MCF 10A (cell line): ENCODE measurements around the gene NCAM1. TPM values are rescaled to one million over a fixed set of nuclear protein-coding genes. Genes with fewer than 3 reads are reported as not detected.
A peak's percentile ranks its signal among the peaks of the same experiment; 100 is the strongest.

Experiments used
- BruUV-seq: library from RNA; stranded (reverse); fragments of 400-500 nt; replicated peaks from 2 replicates; lab custom pipeline; 2021; lab: Mats Ljungman, UMichigan
- CTCF ChIA-PET: fragments of 300-600 bp; sonication (Branson Sonifier 250); formaldehyde crosslinking; extraction: SDS; loops from one replicate; lab custom pipeline; 2021; ENCODE audit warnings: antibody characterized with exemption, inconsistent platforms; lab: Yijun Ruan, JAX
- POLR2A ChIA-PET: fragments of 300-600, 350-650 bp; sonication (Branson Sonifier 250); formaldehyde crosslinking; extraction: SDS; loops from one replicate; lab custom pipeline; 2020; ENCODE audit warnings: antibody characterized with exemption, inconsistent platforms; lab: Yijun Ruan, JAX
- DNase-seq: peaks from one replicate; pipeline ENCODE4 v3.0.0-alpha.2; 2018; ENCODE audit not compliant: unreplicated experiment
- H3K27ac Mint-ChIP-seq: one replicate; pipeline ENCODE4 v1.8.0; 2022; ENCODE audit warnings: mild to moderate bottlenecking, low read depth, mixed read lengths; ENCODE audit not compliant: unreplicated experiment
- H3K27me3 Mint-ChIP-seq: one replicate; pipeline ENCODE4 v1.8.0; 2022; ENCODE audit warnings: mixed read lengths; ENCODE audit not compliant: insufficient read depth, unreplicated experiment
- H3K36me3 Mint-ChIP-seq: one replicate; pipeline ENCODE4 v1.8.0; 2022; ENCODE audit warnings: mild to moderate bottlenecking, moderate library complexity, mixed read lengths; ENCODE audit not compliant: insufficient read depth, unreplicated experiment
- H3K4me1 Mint-ChIP-seq: one replicate; pipeline ENCODE4 v1.8.0; 2022; ENCODE audit warnings: mixed read lengths; ENCODE audit not compliant: insufficient read depth, unreplicated experiment
- H3K4me3 Mint-ChIP-seq: one replicate; pipeline ENCODE4 v1.8.0; 2022; ENCODE audit warnings: mild to moderate bottlenecking, moderate library complexity, mixed read lengths; ENCODE audit not compliant: unreplicated experiment
- H3K9me3 Mint-ChIP-seq: one replicate; pipeline ENCODE4 v1.8.0; 2022; ENCODE audit warnings: mixed read lengths; ENCODE audit not compliant: unreplicated experiment
- CTCF ChIP-seq: fragments of 200-600 bp; IDR thresholded peaks from one replicate; pipeline ENCODE4 v1.8.0; 2022; ENCODE audit warnings: antibody characterized with exemption, mild to moderate bottlenecking; ENCODE audit not compliant: unreplicated experiment
- intact Hi-C: fragments of 100-400 bp; cut with micrococcal nuclease; formaldehyde crosslinking; loops from 2 replicates; pipeline ENCODE4 v1.14.1; 2022
- total RNA-seq: library from RNA; stranded (reverse); gene quantifications from 2 replicates; pipeline ENCODE4 v1.2.3, GENCODE V29; 2022

Gene NCAM1
- total RNA-seq, 1 experiment from 2014 or later, result 0.19 TPM

- Mint-ChIP-seq H3K27ac (no peak overlapping the region), H3K4me1 (peaks cover 16% of the 10 kb centered on the region), H3K4me3 (no peak overlapping the region), H3K36me3 (no peaks in the 10 kb centered on the region), H3K9me3 (no peaks in the 10 kb centered on the region), H3K27me3 (peaks cover 18% of the 10 kb centered on the region)
- ChIA-PET POLR2A (no interaction called here), CTCF (no interaction called here)
- no TSS peak for BruUV-seq
- intact Hi-C loops, result no loop called here
- TF ChIP-seq CTCF, result no peak
- no peak for DNase-seq
Observed at GRCh38 chr11:112967082-112967481, 5.9 kb downstream of the NCAM1 start.

DNA sequence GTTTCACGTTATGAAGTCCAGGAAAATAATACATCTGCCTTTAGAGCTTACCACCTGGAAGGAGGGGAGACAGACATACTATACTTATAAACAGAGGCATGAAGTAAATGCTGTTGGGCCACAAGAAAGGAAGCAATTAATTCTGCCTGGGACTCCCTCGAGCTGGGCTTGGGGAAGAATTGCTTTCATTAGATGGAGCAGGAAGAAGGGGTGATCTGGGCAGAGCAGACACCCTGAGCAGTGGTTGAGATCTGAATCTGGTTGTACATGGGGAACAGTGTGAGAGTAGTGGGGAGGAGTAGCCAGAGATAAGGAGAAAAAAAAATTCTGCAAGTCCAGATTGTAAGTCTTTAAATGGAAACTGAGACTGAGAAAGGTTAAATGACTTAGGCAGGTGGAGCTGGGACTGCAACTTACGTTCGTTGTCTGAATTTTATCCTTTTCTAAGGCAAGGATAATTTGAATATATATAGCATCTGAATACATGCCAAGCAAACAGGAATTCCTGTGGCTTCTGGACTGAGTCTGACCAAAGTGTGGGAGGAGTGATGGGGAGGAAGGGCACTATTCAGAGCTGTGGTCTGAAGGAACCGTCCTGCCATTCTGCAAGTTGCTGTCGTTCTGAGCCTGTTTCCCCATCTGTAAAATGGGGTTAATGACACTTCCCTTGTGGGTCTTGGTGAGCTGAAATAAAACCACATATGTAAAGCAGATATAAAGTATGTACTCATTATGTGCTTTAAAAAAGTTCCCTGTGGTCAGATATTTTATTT is 7.9 kb downstream of the NCAM1 start:
- Mint-ChIP-seq H3K27ac (no peak overlapping the region), H3K27me3 (peaks cover 7% of the 10 kb centered on the region), H3K36me3 (no peaks in the 10 kb centered on the region), H3K4me1 (peaks cover 11% of the 10 kb centered on the region), H3K9me3 (no peaks in the 10 kb centered on the region), H3K4me3 (no peak overlapping the region)
- ChIA-PET CTCF (interaction anchor here (1.1 kb wide), 1 partner anchor 147 kb away, joined by 5 read pairs; no protein-coding TSS in a partner anchor), POLR2A (interaction anchor here (0.7 to 0.8 kb wide), 2 partner anchors 19 to 46 kb away, joined by 3 read pairs; no protein-coding TSS in a partner anchor)
- TF ChIP-seq CTCF, result no peak
- no TSS peak for BruUV-seq
- peak; percentile 14 for DNase-seq
- intact Hi-C loops, result no loop called here

- POLR2A ChIA-PET, result no interaction called here
- H3K36me3 Mint-ChIP-seq, result no peaks in the 10 kb centered on the region
- TF ChIP-seq CTCF, result no peak
- DNase-seq, result no peak
- no peaks in the 10 kb centered on the region for H3K27me3 Mint-ChIP-seq
- H3K9me3 Mint-ChIP-seq, result no peaks in the 10 kb centered on the region
- no peak overlapping the region for H3K4me3 Mint-ChIP-seq
- H3K4me1 Mint-ChIP-seq, result peaks cover 11% of the 10 kb centered on the region
- CTCF ChIA-PET, result no interaction called here
- BruUV-seq, result no TSS peak
- intact Hi-C loops, result no loop called here
- H3K27ac Mint-ChIP-seq, result no peak overlapping the region
Observed at GRCh38 chr11:112971195-112971594, 10.0 kb downstream of the NCAM1 start.

DNA sequence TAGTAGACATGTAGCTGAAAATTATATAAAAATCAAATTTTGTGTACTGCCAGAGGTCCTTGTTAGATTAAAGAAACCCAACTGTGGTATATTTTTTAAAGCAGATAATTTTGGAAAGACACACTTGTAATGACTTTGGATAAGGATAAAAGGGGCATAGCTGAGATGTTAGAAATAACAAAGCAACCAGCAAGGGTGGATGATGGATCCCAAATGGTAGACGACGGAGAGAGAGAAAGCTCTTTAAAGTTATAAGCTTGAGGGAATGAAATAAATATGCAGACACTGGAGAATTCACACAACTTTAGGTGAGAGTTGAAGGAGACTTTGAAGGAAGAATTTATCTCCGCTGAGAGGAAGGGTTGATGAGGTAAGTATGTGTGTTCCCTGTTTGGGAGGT is 10.6 kb downstream of the NCAM1 start:
- Mint-ChIP-seq H3K4me1 (peaks cover 11% of the 10 kb centered on the region), H3K27me3 (no peaks in the 10 kb centered on the region), H3K27ac (no peak overlapping the region), H3K36me3 (no peaks in the 10 kb centered on the region), H3K4me3 (no peak overlapping the region), H3K9me3 (no peaks in the 10 kb centered on the region)
- ChIA-PET CTCF (no interaction called here), POLR2A (no interaction called here)
- TF ChIP-seq CTCF, result no peak
- BruUV-seq, result no TSS peak
- intact Hi-C loops, result no loop called here
- no peak for DNase-seq
